SK-N-SH (cell line): ENCODE data around the gene SLC37A3. TPM values are rescaled to one million over a fixed set of nuclear protein-coding genes. Genes with fewer than 3 reads are reported as not detected.
A peak's percentile ranks its signal among the peaks of the same experiment; 100 is the strongest.

Experiments used
- CTCF ChIA-PET: fragments of 300-600, 350-600 bp; formaldehyde crosslinking; extraction: SDS; loops from one replicate; lab custom pipeline; 2021; lab: Yijun Ruan, JAX
- POLR2A ChIA-PET: fragments of 350-600 bp; sonication (Branson Sonifier 250); formaldehyde crosslinking; extraction: SDS; loops from one replicate; lab custom pipeline; 2020; ENCODE audit warnings: antibody characterized with exemption, inconsistent platforms; lab: Yijun Ruan, JAX
- DNase-seq: peaks from one replicate; pipeline ENCODE4 v3.0.0; 2012
- H2AFZ ChIP-seq: fragments of 200-600 bp; sonication (generic); 2 replicates; pipeline ENCODE4 v1.8.1; 2016; ENCODE audit warnings: antibody characterized with exemption, mild to moderate bottlenecking, low read depth
- H3F3A ChIP-seq: fragments of 200-600 bp; sonication (generic); replicated peaks from 2 replicates; pipeline ENCODE3; 2016; ENCODE audit warnings: antibody characterized with exemption, mild to moderate bottlenecking; ENCODE audit not compliant: insufficient read depth
- H3K27ac ChIP-seq, 2 experiments: fragments of 200-500 bp in 1 of 2; fragments of 200-600 bp in 1 of 2; sonication (Bioruptor generic) in 1 of 2; sonication (generic), shearing (Covaris generic) in 1 of 2; 2 replicates each; pipeline versions ENCODE4 v1.5.1 to v1.6.1; 2014 to 2016; ENCODE audit warnings: low read depth in 2 of 2, inconsistent platforms in 1 of 2, low read length in 1 of 2, mild to moderate bottlenecking in 1 of 2, mixed read lengths in 1 of 2
- H3K27me3 ChIP-seq: fragments of 200-600 bp; sonication (generic), shearing (Covaris generic); 2 replicates; pipeline ENCODE4 v1.6.1; 2016; ENCODE audit warnings: mixed run types; ENCODE audit not compliant: insufficient read depth
- H3K36me3 ChIP-seq, 2 experiments: fragments of 200-500 bp in 1 of 2; fragments of 200-600 bp in 1 of 2; sonication (Bioruptor generic) in 1 of 2; sonication (generic) in 1 of 2; replicated peaks in 1 of 2; 2 replicates each; pipeline versions ENCODE3 to v1.5.1; 2014 to 2016; ENCODE audit warnings: low read length in 1 of 2, mild to moderate bottlenecking in 1 of 2; ENCODE audit not compliant: insufficient read depth in 2 of 2, control insufficient read depth in 1 of 2
- H3K4me1 ChIP-seq, 2 experiments: fragments of 200-500 bp in 1 of 2; fragments of 200-600 bp in 1 of 2; sonication (Bioruptor generic) in 1 of 2; sonication (generic), shearing (Covaris generic) in 1 of 2; 2 replicates each; pipeline versions ENCODE4 v1.5.1 to v1.6.1; 2014 to 2016; ENCODE audit warnings: low read depth in 1 of 2, low read length in 1 of 2, mixed run types in 1 of 2; ENCODE audit not compliant: insufficient read depth in 2 of 2, control insufficient read depth in 1 of 2
- H3K4me2 ChIP-seq: fragments of 200-600 bp; sonication (generic), shearing (Covaris generic); 2 replicates; pipeline ENCODE4 v1.6.1; 2017; ENCODE audit warnings: mixed run types
- H3K4me3 ChIP-seq, 2 experiments: fragments of 200-500 bp in 1 of 2; fragments of 200-600 bp in 1 of 2; sonication (Bioruptor generic) in 1 of 2; sonication (generic), shearing (Covaris generic) in 1 of 2; 2 replicates each; pipeline versions ENCODE4 v1.5.1 to v1.8.1; 2014 to 2016; ENCODE audit warnings: low read depth in 2 of 2, inconsistent platforms in 1 of 2, low read length in 1 of 2, mild to moderate bottlenecking in 1 of 2, mixed read lengths in 1 of 2, moderate library complexity in 1 of 2
- H3K79me2 ChIP-seq: fragments of 200-600 bp; sonication (generic); 2 replicates; pipeline ENCODE4 v1.8.1; 2017; ENCODE audit warnings: mild to moderate bottlenecking; ENCODE audit not compliant: insufficient read depth
- H3K9ac ChIP-seq: fragments of 200-600 bp; sonication (generic); 2 replicates; pipeline ENCODE4 v1.6.1; 2017; ENCODE audit warnings: mixed run types
- H3K9me2 ChIP-seq: fragments of 200-600 bp; sonication (generic); 2 replicates; pipeline ENCODE4 v1.6.1; 2017; ENCODE audit warnings: mixed run types
- H3K9me3 ChIP-seq: fragments of 200-600 bp; sonication (generic); 2 replicates; pipeline ENCODE4 v1.6.1; 2017; ENCODE audit warnings: mixed run types, mild to moderate bottlenecking, moderate library complexity
- H4K20me1 ChIP-seq: fragments of 200-600 bp; sonication (generic); 2 replicates; pipeline ENCODE4 v1.6.1; 2017; ENCODE audit warnings: mild to moderate bottlenecking, mixed run types; ENCODE audit not compliant: insufficient read depth
- CHD2 ChIP-seq: fragments of 150-350 bp; IDR thresholded peaks from 2 replicates; pipeline ENCODE4 v1.6.1; 2018; ENCODE audit warnings: low read length; ENCODE audit not compliant: partially characterized antibody
- CTCF ChIP-seq: fragments of 200-600 bp; sonication (generic); IDR thresholded peaks from 2 replicates; pipeline ENCODE4 v1.6.1; 2017; ENCODE audit warnings: antibody characterized with exemption, mild to moderate bottlenecking, moderate library complexity
- ELF1 ChIP-seq: IDR thresholded peaks from 2 replicates; pipeline ENCODE4 v1.4.0; 2012
- EZH2phosphoT487 ChIP-seq: fragments of 200-600 bp; sonication (generic); IDR thresholded peaks from 2 replicates; pipeline ENCODE4 v1.6.1; 2017; ENCODE audit warnings: low read depth, mixed run types, mild to moderate bottlenecking, antibody characterized with exemption, moderate library complexity, borderline replicate concordance
- FOSL2 ChIP-seq: IDR thresholded peaks from 2 replicates; pipeline ENCODE4 v1.4.0; 2012; ENCODE audit warnings: low read depth, mild to moderate bottlenecking, moderate library complexity, borderline replicate concordance
- GATA2 ChIP-seq: sonication (generic); formaldehyde crosslinking; IDR thresholded peaks from 2 replicates; pipeline ENCODE4 v1.5.0; 2020; ENCODE audit warnings: mild to moderate bottlenecking, missing genetic modification reagents
- JUND ChIP-seq: IDR thresholded peaks from 2 replicates; pipeline ENCODE4 v1.4.0; 2012
- NFIC ChIP-seq: IDR thresholded peaks from 2 replicates; pipeline ENCODE4 v1.4.0; 2012; ENCODE audit warnings: borderline replicate concordance
- NRF1 ChIP-seq: IDR thresholded peaks from 2 replicates; pipeline ENCODE4 v1.6.1; 2012; ENCODE audit warnings: low read depth, mild to moderate bottlenecking, low read length
- RCOR1 ChIP-seq: fragments of 150-350 bp; IDR thresholded peaks from 2 replicates; pipeline ENCODE4 v1.6.1; 2017; ENCODE audit warnings: antibody characterized with exemption, low read length
- RXRA ChIP-seq: IDR thresholded peaks from 2 replicates; pipeline ENCODE4 v1.4.0; 2012; ENCODE audit warnings: low read depth, mild to moderate bottlenecking, borderline replicate concordance
- SIN3A ChIP-seq: IDR thresholded peaks from 2 replicates; pipeline ENCODE4 v1.6.1; 2012; ENCODE audit warnings: low read depth, mild to moderate bottlenecking, low read length, moderate library complexity, borderline replicate concordance
- SMC3 ChIP-seq: IDR thresholded peaks from 2 replicates; pipeline ENCODE4 v1.6.1; 2012; ENCODE audit warnings: low read depth, low read length, improper control_type of control experiment
- TCF12 ChIP-seq: IDR thresholded peaks from 2 replicates; pipeline ENCODE4 v1.4.0; 2012
- USF2 ChIP-seq: fragments of 150-350 bp; IDR thresholded peaks from 2 replicates; pipeline ENCODE4 v1.6.1; 2017; ENCODE audit warnings: antibody characterized with exemption, low read length, low read depth, borderline replicate concordance
- YY1 ChIP-seq: IDR thresholded peaks from 2 replicates; pipeline ENCODE4 v1.4.0; 2012; ENCODE audit warnings: low read depth, mild to moderate bottlenecking
- WGBS: methylation state at CpG from one replicate; pipeline ENCODE4 v1.1.6; 2017; ENCODE audit warnings: low lambda C conversion rate; 5-methylcytosine and 5-hydroxymethylcytosine counted together
- polyA plus RNA-seq, 3 experiments: library from polyadenylated mRNA; depleted of rRNA; stranded (reverse); fragments of >200 nt; gene quantifications; 2 replicates each; pipeline ENCODE4 v1.2.3, GENCODE V29; 2012
- TF ChIP-seq, protein P1 (sequence below): IDR thresholded peaks from 2 replicates; pipeline ENCODE4; 2012

Gene SLC37A3
- polyA plus RNA-seq, 1 of the 3 experiments (the other 2 are of a cell fraction), result 53.3 TPM

GRCh38 chr7:140317597-140317996, 80.7 kb downstream of the SLC37A3 start:
- H3K9me3 ChIP-seq, result no peaks in the 10 kb centered on the region
- no peak overlapping the region for H2AFZ ChIP-seq
- no peaks in the 10 kb centered on the region for H3K27me3 ChIP-seq
- peaks cover 0 to 4% of the 10 kb centered on the region in 2 experiments for H3K36me3 ChIP-seq
- H3K79me2 ChIP-seq, result no peaks in the 10 kb centered on the region
- H3K27ac ChIP-seq, result no peak overlapping the region
- H3K4me3 ChIP-seq, result no peak overlapping the region
- WGBS, result 91% methylated on average over 4 of the region's 4 CpGs
- H3K4me2 ChIP-seq, result no peak overlapping the region
- ChIA-PET CTCF (interaction anchor here (3.2 kb wide), 1 partner anchor 9 kb away, joined by 15 read pairs; no protein-coding TSS in a partner anchor), POLR2A (no interaction called here)
- H4K20me1 ChIP-seq, result no peaks in the 10 kb centered on the region
- H3K9ac ChIP-seq, result no peak overlapping the region
- H3F3A ChIP-seq, result no peaks in the 10 kb centered on the region
- TF ChIP-seq GATA2 (no peak), NRF1 (no peak), YY1 (no peak), CTCF (no peak), USF2 (no peak), RCOR1 (no peak), SIN3A (no peak), EZH2phosphoT487 (no peak), CHD2 (no peak), FOSL2 (no peak), RXRA (no peak), ELF1 (no peak)
- TF ChIP-seq, protein P1, sequence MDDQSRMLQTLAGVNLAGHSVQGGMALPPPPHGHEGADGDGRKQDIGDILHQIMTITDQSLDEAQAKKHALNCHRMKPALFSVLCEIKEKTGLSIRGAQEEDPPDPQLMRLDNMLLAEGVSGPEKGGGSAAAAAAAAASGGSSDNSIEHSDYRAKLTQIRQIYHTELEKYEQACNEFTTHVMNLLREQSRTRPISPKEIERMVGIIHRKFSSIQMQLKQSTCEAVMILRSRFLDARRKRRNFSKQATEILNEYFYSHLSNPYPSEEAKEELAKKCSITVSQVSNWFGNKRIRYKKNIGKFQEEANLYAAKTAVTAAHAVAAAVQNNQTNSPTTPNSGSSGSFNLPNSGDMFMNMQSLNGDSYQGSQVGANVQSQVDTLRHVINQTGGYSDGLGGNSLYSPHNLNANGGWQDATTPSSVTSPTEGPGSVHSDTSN, result no peak
- no peaks in the 10 kb centered on the region for H3K9me2 ChIP-seq
- H3K4me1 ChIP-seq, result no peaks in the 10 kb centered on the region; a peak in 1 of 4 replicates
- DNase-seq, result no peak

DNA sequence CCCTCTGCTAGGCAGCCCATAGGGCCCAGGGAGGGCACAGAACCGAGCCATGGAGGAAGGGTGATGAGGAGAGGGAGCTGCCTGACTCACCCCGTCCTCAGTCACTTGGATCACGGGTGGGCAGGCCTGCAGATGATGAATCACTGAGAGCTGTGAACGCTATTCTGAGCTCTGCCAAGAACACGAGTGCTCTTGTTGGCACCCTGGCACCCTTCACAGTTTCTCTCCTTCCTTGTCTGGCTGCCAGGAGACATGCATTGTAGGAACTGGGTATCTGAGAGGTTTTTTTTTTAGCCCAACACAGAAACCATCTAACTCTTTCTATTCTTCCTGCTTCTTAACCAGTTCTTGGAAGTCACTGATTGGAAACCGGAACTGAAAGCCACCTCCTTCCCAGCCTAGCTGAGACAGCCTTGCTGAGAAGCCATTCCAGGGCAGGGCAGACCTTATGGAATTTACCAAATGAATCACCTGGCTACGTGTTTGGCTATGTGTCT, 82.1 kb downstream of the SLC37A3 start:
- CTCF ChIA-PET, result interaction anchor here (3.2 kb wide), 1 partner anchor 10 kb away, joined by 15 read pairs; no protein-coding TSS in a partner anchor
- POLR2A ChIA-PET, result no interaction called here
- Histone ChIP-seq H3F3A (no peaks in the 10 kb centered on the region), H3K4me2 (peak overlapping the region; percentile 46), H3K79me2 (no peaks in the 10 kb centered on the region), H3K27ac (no peak overlapping the region), H3K27me3 (no peaks in the 10 kb centered on the region), H3K4me1 (no peaks in the 10 kb centered on the region; a peak in 1 of 4 replicates), H3K9me2 (no peaks in the 10 kb centered on the region), H4K20me1 (no peaks in the 10 kb centered on the region), H3K36me3 (peaks cover 0 to 4% of the 10 kb centered on the region in 2 experiments), H3K9me3 (peaks cover 7% of the 10 kb centered on the region; the same call in 1 of the 2 replicates), H3K9ac (no peak overlapping the region), H3K4me3 (peak overlapping the region in 1 of 2 experiments; percentile 2; a peak in 1 of 4 replicates)
- WGBS, result 33% methylated on average over 5 of the region's 7 CpGs
- DNase-seq, result no peak
- TF ChIP-seq, protein P1, result peak; percentile 43; the same call in 1 of the 2 replicates
- peak; percentile 57; the same call in 1 of the 2 replicates for TF ChIP-seq FOSL2
- peak; percentile 42; the same call in 1 of the 2 replicates for TF ChIP-seq NFIC
- 0 out of 2 replicates have a peak, but pooled peaks have one; percentile 6 for TF ChIP-seq JUND
- peak; percentile 25; the same call in 1 of the 2 replicates for TF ChIP-seq TCF12
- no peak for TF ChIP-seq SMC3
- no peak for TF ChIP-seq CHD2
- TF ChIP-seq, all 33 proteins: peak for 5
- peak overlapping the region; percentile 3; the same call in 1 of the 2 replicates for H2AFZ ChIP-seq
